Hepatocyte (in vitro differentiated cells): Measurements from ENCODE around the gene ARL6IP5. TPM values are rescaled to one million over a fixed set of nuclear protein-coding genes. Genes with fewer than 3 reads are reported as not detected.

Experiments used
- DNase-seq: peaks from one replicate; pipeline ENCODE4 v3.0.0-alpha.2; 2016; ENCODE audit warnings: low spot score
- H2AFZ ChIP-seq: fragments of 200-600 bp; sonication (generic); 2 replicates; pipeline ENCODE4 v1.6.0; 2016; ENCODE audit warnings: antibody characterized with exemption, mild to moderate bottlenecking
- H3K27ac ChIP-seq: fragments of 200-600 bp; sonication (generic); 2 replicates; pipeline ENCODE4 v1.5.1; 2016; ENCODE audit warnings: mild to moderate bottlenecking
- H3K27me3 ChIP-seq: fragments of 200-600 bp; sonication (generic); 2 replicates; pipeline ENCODE4 v1.6.1; 2016
- H3K36me3 ChIP-seq: fragments of 200-600 bp; sonication (generic); replicated peaks from 2 replicates; pipeline ENCODE4 v1.5.1; 2016; ENCODE audit warnings: low read depth; ENCODE audit not compliant: insufficient read depth
- H3K4me1 ChIP-seq: fragments of 200-600 bp; sonication (generic); 2 replicates; pipeline ENCODE4 v1.5.1; 2016; ENCODE audit warnings: mild to moderate bottlenecking, moderate library complexity; ENCODE audit not compliant: insufficient read depth
- H3K4me2 ChIP-seq: fragments of 200-600 bp; sonication (generic); 2 replicates; pipeline ENCODE4 v1.6.0; 2016
- H3K4me3 ChIP-seq: fragments of 200-600 bp; sonication (generic); 2 replicates; pipeline ENCODE4 v1.5.1; 2016; ENCODE audit warnings: mild to moderate bottlenecking
- H3K79me2 ChIP-seq: fragments of 200-600 bp; sonication (generic); 2 replicates; pipeline ENCODE4 v1.6.0; 2017; ENCODE audit warnings: mild to moderate bottlenecking
- H3K9me2 ChIP-seq: fragments of 200-600 bp; sonication (generic); replicated peaks from 2 replicates; pipeline ENCODE4 v1.6.0; 2017; ENCODE audit warnings: mild to moderate bottlenecking; ENCODE audit not compliant: insufficient read depth
- H3K9me3 ChIP-seq: fragments of 200-600 bp; sonication (generic); 2 replicates; pipeline ENCODE4 v1.5.1; 2016; ENCODE audit warnings: low read depth, mild to moderate bottlenecking
- H4K20me1 ChIP-seq: fragments of 200-600 bp; sonication (generic); 2 replicates; pipeline ENCODE4 v1.6.0; 2016; ENCODE audit warnings: mild to moderate bottlenecking; ENCODE audit not compliant: insufficient read depth, poor library complexity, severe bottlenecking
- EZH2 ChIP-seq: fragments of 200-600 bp; sonication (generic); IDR thresholded peaks from 2 replicates; pipeline ENCODE4 v1.6.1; 2016; ENCODE audit warnings: antibody characterized with exemption, mild to moderate bottlenecking, borderline replicate concordance
- EZH2phosphoT487 ChIP-seq: fragments of 200-600 bp; sonication (generic); IDR thresholded peaks from one replicate; pipeline ENCODE4 v1.6.1; 2018; ENCODE audit warnings: antibody characterized with exemption, mild to moderate bottlenecking, low read depth, moderate library complexity; ENCODE audit not compliant: unreplicated experiment, severe bottlenecking
- WGBS: methylation state at CpG from one replicate; pipeline ENCODE4 v1.1.6; 2016; ENCODE audit warnings: low lambda C conversion rate; ENCODE audit errors: missing lambda C conversion rate; 5-methylcytosine and 5-hydroxymethylcytosine counted together
- polyA plus RNA-seq: library from polyadenylated mRNA; unstranded; fragments of >200 nt; fragmentation: Nextera tagmentation; extraction: Ambion mirVana; gene quantifications from 2 replicates; pipeline ENCODE4 v1.2.1, GENCODE V29; 2016
- total RNA-seq: library from RNA; depleted of rRNA; stranded (reverse); fragments of >200 nt; gene quantifications from 2 replicates; pipeline ENCODE4 v1.2.3, GENCODE V29; 2014
- TF ChIP-seq, protein P1 (sequence below): fragments of 200-600 bp; sonication (generic); IDR thresholded peaks from 2 replicates; pipeline ENCODE4 v1.5.1; 2016; ENCODE audit warnings: antibody characterized with exemption, mild to moderate bottlenecking; ENCODE audit not compliant: poor library complexity

Gene ARL6IP5
- total and polyA plus RNA-seq, 2 experiments from 2014 or later = 72.2 to 103 TPM

DNA sequence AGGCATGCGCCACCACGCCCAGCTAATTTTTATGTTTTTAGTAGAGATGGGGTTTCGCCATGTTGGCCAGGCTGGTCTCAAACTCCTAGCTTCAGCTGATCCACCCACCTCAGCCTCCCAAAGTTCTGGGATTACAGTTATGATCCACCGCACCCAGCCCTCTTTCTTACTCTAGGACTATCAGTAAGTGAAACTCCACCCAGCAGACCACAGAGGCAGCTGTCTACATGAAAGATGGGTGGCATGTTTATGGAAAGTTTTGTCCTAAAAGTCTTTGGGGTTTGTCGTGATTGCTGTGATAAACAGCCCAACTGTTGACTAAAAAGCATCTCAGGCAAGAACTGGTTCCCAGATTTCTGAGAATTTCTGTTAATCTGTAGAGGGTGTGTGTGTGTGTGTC, 10.9 kb downstream of the ARL6IP5 start:
- Histone ChIP-seq H3K27ac (no peak overlapping the region), H3K27me3 (no peaks in the 10 kb centered on the region), H3K9me2 (no peaks in the 10 kb centered on the region), H3K9me3 (no peaks in the 10 kb centered on the region), H3K4me2 (no peak overlapping the region), H2AFZ (no peak overlapping the region), H3K4me3 (no peak overlapping the region), H4K20me1 (peaks cover 10% of the 10 kb centered on the region), H3K79me2 (peaks cover 70% of the 10 kb centered on the region), H3K36me3 (no peaks in the 10 kb centered on the region), H3K4me1 (peaks cover 4% of the 10 kb centered on the region)
- WGBS = 88% methylated on average over 5 of the region's 5 CpGs
- no peak for TF ChIP-seq EZH2
- TF ChIP-seq, protein P1, sequence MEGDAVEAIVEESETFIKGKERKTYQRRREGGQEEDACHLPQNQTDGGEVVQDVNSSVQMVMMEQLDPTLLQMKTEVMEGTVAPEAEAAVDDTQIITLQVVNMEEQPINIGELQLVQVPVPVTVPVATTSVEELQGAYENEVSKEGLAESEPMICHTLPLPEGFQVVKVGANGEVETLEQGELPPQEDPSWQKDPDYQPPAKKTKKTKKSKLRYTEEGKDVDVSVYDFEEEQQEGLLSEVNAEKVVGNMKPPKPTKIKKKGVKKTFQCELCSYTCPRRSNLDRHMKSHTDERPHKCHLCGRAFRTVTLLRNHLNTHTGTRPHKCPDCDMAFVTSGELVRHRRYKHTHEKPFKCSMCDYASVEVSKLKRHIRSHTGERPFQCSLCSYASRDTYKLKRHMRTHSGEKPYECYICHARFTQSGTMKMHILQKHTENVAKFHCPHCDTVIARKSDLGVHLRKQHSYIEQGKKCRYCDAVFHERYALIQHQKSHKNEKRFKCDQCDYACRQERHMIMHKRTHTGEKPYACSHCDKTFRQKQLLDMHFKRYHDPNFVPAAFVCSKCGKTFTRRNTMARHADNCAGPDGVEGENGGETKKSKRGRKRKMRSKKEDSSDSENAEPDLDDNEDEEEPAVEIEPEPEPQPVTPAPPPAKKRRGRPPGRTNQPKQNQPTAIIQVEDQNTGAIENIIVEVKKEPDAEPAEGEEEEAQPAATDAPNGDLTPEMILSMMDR = no peak
- no peak for TF ChIP-seq EZH2phosphoT487
- DNase-seq = no peak

- TF ChIP-seq, protein P1 = no peak
- TF ChIP-seq EZH2 = no peak
- no peak for TF ChIP-seq EZH2phosphoT487
- no peak for DNase-seq
- WGBS = 85% methylated on average over 3 of the region's 5 CpGs
- Histone ChIP-seq H3K9me3 (no peaks in the 10 kb centered on the region), H3K79me2 (peaks cover 63% of the 10 kb centered on the region), H4K20me1 (peaks cover 10% of the 10 kb centered on the region), H3K27ac (no peak overlapping the region), H2AFZ (no peak overlapping the region), H3K4me1 (peaks cover 4% of the 10 kb centered on the region), H3K4me3 (no peak overlapping the region), H3K27me3 (no peaks in the 10 kb centered on the region), H3K4me2 (no peak overlapping the region), H3K9me2 (no peaks in the 10 kb centered on the region), H3K36me3 (no peaks in the 10 kb centered on the region)
Measured at GRCh38 chr3:69096299-69096698, 11.6 kb downstream of the ARL6IP5 start.

DNA sequence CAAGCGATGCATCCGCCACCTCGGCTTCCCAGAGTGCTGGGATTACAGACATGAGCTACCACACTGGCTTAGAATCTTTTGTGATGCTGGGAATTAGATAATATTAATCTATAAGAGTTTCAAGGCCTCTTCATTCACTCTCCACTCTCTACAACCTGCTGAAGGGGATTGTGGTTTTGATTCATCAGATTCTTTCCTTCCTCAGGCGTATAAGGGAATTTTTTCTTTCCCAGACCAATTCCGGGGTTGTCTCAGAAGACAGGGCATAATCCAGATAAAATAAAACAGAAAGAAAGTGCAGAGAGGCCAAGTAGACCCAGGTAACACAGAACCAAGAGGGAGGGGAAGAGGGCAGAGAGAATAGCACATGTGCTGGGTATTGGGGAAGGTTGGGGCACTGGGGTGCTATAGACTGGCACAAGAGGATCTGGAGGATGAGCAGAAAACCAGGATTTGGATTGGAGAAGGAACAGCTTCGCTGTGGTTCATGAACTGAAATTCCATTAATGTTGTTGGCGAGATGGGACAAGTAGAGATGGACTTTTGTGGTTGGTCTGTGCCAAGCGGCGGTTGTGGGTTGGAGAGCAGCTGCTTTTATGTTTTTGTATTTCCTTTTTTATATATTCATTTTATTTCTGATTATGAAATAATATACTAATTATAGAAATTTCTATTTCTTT, 12.8 kb downstream of the ARL6IP5 start:
- H3K36me3 ChIP-seq = no peaks in the 10 kb centered on the region
- H3K27ac ChIP-seq = no peak overlapping the region
- DNase-seq = no peak
- peaks cover 10% of the 10 kb centered on the region for H4K20me1 ChIP-seq
- no peak overlapping the region for H3K4me3 ChIP-seq
- H3K4me2 ChIP-seq = no peak overlapping the region
- peaks cover 52% of the 10 kb centered on the region for H3K79me2 ChIP-seq
- H3K9me3 ChIP-seq = no peaks in the 10 kb centered on the region
- WGBS = 93% methylated on average over 9 of the region's 9 CpGs
- no peaks in the 10 kb centered on the region for H3K9me2 ChIP-seq
- peaks cover 4% of the 10 kb centered on the region for H3K4me1 ChIP-seq
- TF ChIP-seq EZH2phosphoT487 (no peak), EZH2 (no peak)
- TF ChIP-seq, protein P1 = no peak
- no peaks in the 10 kb centered on the region for H3K27me3 ChIP-seq
- no peak overlapping the region for H2AFZ ChIP-seq
